Hindlimb muscle (tissue), 1 donor: ENCODE results near the gene LRRC34. TPM values are rescaled to one million over a fixed set of nuclear protein-coding genes. Genes with fewer than 3 reads are reported as not detected.

Experiments
- DNase-seq: peaks from one replicate; pipeline ENCODE4 v3.0.0-alpha.2; 2013
- polyA plus RNA-seq: library from polyadenylated mRNA; unstranded; fragments of 120-200 nt; gene quantifications from one replicate; pipeline ENCODE4 v1.2.1, GENCODE V29; 2013; ENCODE audit not compliant: insufficient read length

LRRC34 gene, protein sequence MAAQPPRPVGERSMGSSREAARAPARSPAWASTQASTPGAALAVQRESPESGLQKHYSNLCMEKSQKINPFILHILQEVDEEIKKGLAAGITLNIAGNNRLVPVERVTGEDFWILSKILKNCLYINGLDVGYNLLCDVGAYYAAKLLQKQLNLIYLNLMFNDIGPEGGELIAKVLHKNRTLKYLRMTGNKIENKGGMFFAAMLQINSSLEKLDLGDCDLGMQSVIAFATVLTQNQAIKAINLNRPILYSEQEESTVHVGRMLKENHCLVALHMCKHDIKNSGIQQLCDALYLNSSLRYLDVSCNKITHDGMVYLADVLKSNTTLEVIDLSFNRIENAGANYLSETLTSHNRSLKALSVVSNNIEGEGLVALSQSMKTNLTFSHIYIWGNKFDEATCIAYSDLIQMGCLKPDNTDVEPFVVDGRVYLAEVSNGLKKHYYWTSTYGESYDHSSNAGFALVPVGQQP
- polyA plus RNA-seq = 3.3 TPM

DNA sequence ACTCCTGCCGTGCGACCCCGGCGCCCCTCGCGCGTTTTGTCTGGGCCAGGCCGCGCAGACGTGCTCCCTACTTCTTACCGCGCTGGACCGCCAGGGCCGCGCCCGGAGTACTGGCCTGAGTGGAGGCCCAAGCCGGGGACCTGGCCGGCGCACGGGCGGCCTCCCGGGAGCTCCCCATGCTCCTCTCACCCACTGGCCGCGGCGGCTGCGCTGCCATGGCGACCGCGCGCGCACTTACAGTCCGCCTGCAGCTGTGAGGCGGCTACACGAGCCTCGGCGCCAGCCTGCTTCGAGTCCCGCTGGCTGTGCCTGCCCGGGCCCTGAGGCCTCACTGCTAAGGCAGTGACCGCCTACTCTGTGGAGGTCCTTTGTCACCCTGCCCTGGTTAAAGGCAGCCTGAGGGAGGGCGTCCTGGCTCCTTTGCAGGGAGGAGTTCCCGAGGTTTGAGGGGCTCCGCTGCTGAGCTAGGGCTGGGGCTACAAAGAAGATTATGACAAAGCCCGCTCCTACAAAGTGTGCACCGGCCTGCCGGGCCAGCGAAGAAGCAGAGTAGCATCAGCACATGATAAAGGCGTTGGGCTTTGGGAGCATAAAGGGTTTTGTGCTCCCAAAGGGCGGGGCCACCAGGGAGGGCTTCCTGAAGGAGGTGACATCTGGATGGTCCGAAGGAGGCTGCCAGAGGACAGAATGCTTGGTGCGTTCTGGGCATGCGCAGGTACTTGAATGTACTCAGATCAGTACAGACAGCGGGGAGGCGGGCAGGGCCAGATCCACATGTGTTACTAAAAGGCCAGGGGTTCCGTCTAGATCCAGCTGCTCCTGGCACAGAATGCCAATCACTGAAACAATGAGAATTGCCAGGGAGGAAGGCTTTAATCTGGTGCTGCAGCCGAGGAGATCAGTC, at the start of gene LRRC34, which contains the start of gene LRRIQ4:
Gene LRRC34 (minus strand): TSS at position 573 of the 904 bp plus-strand sequence. CDS start 356 bp downstream, at position 217.
Gene LRRIQ4 (plus strand): TSS at position 539 of the 904 bp plus-strand sequence. CDS start 9,052 bp downstream, outside the sequence.
- DNase-seq = peak; percentile 76

GRCh38 chr3:169861871-169862270, 49.2 kb upstream of the LRRC34 start:
- DNase-seq = no peak

DNA sequence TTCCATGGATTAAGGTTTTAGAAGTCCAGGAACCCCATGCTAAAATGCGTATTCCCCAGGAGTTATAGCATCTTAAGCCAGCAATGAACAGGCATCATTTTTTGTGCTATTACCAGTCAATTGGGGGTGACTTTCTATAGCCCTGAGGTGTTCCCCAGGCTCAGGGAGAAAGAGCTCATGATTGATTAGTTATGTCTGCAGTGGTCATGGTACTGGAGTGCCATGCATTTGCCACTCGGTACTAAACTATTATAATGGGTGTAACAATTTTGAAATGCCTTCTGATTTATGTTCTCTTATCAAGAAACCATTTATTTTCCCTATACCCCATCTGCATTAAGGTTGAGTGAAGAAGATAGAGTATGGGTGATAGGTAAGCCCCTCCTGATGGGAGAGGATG, 45.1 kb upstream of the LRRC34 start:
- DNase-seq = no peak

GRCh38 chr3:169855514-169855913, 42.8 kb upstream of the LRRC34 start:
- no peak for DNase-seq

DNA sequence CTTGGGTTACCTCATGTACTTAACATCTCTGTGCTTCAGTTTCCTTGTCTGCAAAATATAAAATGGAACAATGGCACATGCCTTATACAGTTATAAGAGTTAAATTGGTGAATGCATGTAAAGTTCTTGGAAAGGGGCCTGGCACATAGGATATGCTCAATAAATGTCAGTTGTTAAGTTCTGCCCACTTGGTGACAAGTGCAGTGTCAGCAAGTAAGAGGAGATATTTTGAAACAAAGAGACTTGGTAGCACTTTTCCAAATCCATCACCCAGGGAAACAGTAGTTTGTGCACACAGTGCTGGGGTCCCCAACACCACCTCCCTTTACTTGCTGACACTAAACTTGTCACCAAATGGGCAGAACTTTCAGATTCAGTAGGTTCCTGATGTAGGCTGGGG, 37.9 kb upstream of the LRRC34 start:
- no peak for DNase-seq

GRCh38 chr3:169848741-169849140, 36.0 kb upstream of the LRRC34 start:
- no peak for DNase-seq

DNA sequence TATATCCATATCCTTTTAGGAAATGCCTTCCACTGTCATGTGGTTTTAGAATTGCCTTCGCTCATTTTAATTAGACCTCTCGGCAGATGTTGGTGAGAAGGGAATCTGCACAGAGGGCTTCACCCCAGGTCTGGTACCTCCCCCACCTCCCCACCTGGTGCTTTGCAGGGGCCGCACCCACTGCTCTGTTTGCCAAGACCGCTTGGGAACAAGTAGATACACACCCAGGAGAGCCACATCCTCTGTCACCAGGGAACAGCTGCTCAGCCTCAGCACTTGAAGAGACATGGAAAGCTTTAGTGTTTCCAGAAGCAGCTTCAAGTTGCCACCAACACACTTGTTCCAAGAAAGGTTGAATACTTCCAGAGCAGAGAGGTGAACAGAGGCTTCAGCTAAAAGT, 35.2 kb upstream of the LRRC34 start:
- DNase-seq = no peak

GRCh38 chr3:169846458-169847193, 33.9 kb upstream of the LRRC34 start:
- DNase-seq = no peak

- DNase-seq = no peak
Measured at GRCh38 chr3:169842960-169843359, 30.3 kb upstream of the LRRC34 start.

DNA sequence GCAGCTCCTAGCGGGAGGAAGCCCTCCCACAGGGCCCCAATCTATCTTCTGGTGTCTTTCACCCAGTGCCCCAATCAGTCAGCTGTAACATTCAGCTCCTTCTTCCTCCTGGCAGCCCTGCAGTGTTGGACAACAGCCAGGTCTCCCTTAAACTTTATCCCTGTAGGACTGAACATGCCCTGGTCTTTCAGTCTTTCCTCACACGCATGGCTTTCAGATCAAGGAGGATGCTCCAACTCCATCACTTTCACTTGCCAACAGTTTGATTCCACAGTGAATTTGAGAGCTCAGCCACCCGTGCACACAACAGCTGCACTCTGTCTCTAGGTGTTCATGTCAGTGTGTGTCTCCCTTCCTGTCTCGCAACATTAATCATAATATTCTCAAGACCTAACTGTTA, 28.5 kb upstream of the LRRC34 start:
- DNase-seq = no peak

GRCh38 chr3:169838511-169839030, 25.9 kb upstream of the LRRC34 start:
- DNase-seq = no peak

- DNase-seq = no peak
Measured at GRCh38 chr3:169836942-169837275, 24.2 kb upstream of the LRRC34 start.

DNA sequence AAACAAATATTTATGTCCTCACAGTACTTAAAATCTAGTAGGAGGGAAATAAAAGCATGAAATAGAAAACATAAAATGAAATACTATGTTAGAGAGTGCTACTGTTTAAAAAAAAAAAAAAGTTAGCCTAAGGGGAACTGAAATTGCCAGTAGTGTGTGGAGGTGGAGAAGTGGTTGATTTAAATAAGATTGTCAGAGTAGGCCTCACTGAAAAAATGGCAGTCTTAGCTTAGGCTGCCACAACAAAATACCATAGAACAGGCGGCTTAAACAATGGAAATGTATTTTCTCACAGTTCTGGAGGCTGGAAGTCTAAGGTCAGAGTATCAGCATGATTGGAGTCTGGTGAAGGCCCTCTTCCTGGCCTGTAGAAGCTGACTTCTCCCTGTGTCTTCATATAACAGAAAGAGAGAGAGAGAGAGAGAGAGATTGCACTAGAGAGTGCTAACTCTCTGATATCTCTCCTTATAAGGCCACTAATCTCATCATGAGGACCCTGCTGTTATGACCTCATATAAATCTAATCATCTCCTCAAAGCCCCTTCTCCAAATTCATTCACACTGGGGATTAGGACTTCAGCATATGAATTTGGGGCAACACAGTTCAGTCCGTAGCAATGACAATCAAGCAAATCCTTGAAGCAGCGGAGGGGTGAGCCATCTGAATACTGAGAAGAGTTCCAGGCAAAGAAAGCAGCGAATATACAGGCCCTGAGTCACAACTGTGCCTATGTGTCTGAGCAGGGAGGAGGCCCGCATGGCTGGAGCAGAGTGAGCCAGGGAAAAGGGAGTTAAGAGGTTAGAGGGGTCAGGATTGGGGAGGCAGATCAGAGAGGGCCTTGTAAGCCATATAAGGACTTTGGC, 23.6 kb upstream of the LRRC34 start:
- DNase-seq = no peak

DNA sequence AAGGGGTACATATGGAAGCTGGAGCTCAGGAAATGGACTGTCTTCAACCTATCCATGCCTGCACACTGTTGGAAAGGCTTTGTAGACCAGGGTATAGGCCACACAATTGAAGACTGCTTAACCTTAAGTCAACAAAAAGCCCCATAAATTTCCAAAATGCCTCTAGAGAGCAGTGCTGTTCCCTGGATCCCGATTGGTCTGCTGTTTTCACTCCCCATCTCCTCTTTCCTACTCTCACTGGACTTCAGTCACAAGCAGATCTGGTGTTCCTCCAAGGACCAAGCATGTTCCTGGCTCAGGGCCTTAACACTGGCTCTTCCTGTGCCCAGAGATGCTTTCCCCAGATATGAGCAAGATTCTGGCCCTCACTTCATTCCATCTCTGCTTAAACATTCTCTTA, 22.8 kb upstream of the LRRC34 start:
- no peak for DNase-seq

- DNase-seq = no peak
Measured at GRCh38 chr3:169827712-169828111, 15.0 kb upstream of the LRRC34 start.

GRCh38 chr3:169825316-169825715, 12.6 kb upstream of the LRRC34 start:
- DNase-seq = no peak

- no peak for DNase-seq
Measured at GRCh38 chr3:169822983-169823382, 10.3 kb upstream of the LRRC34 start.

DNA sequence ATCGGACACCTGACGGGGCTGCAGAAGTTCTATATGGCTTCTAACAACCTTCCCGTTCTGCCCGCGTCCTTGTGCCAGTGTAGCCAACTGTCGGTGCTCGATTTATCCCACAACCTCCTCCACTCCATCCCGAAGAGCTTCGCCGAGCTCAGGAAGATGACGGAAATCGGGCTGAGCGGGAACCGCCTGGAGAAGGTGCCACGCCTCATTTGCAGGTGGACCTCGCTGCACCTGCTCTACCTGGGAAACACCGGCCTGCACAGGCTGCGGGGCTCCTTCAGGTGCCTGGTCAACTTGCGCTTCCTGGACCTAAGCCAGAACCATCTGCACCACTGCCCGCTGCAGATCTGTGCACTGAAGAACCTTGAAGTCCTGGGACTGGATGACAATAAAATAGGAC, 9.8 kb upstream of the LRRC34 start:
- DNase-seq = no peak

- no peak for DNase-seq
Measured at GRCh38 chr3:169822091-169822490, 9.4 kb upstream of the LRRC34 start.

DNA sequence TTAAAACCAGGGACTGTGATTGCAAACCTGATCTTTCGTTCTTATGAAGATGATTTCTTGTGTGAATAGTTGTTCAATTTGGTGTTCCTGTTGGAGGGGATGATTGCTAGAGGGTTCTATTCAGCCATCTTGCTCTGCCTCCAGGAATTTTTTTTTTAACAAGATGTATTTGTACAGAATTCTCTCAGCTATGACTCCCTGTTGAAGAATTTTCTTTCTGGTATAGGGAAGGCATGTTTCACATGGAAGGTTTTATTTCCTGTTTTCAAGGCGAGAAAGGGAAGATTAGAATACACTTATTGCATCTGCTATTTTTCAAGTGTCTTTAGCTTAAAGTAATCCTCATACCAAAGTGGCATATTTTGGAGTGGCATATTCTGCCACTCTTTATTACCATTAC, 5.6 kb upstream of the LRRC34 start:
- DNase-seq = no peak

- no peak for DNase-seq
Measured at GRCh38 chr3:169815590-169816150, 3.0 kb upstream of the LRRC34 start.
